Inflammatory macrophage treated with lipopolysaccharide for 1 hour (primary cell): ENCODE results near the gene AFG1L.
A peak's percentile ranks its signal among the peaks of the same experiment; 100 is the strongest.
"Not testable (repeated sequence)": the region's sequence is repeated elsewhere in the genome, so short reads cannot be mapped to it uniquely, and the experiment has no call there.

Experiments
- DNase-seq, 2 donors: peaks; one replicate each; pipeline ENCODE4 v3.0.0-alpha.2; 2020 to 2022

AFG1L gene

DNA sequence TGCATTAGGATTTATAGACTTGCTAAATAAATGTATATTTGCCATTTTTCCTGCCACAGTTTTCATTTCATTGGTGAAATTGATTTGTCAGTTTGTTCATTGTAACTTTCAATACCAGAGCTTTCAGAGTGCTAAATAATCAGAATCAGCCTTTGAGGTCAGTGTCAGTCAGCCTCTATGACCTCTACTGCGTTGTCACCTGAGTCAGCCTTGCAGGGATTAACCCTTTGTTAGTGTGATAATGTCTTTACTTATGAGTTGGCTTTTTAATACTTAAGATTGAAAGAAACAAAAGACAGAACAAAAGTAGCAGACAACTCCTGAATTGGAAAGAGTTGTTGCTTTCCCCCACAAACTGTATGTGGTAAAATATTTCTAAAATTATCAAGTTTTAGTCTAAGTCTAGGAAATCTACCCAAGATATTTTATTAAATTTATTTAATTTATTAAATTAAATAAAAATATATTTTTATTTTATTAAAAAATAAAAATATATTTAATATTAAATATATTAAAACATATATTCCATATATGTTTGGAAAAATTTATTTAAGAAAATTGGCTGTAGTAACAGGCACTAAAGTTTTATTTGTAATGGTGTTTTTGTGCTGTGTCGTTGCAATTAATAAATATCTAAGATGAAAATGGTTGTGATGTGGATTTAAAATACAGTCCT is 125.2 kb downstream of the AFG1L start:
- no peak for DNase-seq

GRCh38 chr6:108421366-108421765 is 126.5 kb downstream of the AFG1L start:
- no peak for DNase-seq

DNA sequence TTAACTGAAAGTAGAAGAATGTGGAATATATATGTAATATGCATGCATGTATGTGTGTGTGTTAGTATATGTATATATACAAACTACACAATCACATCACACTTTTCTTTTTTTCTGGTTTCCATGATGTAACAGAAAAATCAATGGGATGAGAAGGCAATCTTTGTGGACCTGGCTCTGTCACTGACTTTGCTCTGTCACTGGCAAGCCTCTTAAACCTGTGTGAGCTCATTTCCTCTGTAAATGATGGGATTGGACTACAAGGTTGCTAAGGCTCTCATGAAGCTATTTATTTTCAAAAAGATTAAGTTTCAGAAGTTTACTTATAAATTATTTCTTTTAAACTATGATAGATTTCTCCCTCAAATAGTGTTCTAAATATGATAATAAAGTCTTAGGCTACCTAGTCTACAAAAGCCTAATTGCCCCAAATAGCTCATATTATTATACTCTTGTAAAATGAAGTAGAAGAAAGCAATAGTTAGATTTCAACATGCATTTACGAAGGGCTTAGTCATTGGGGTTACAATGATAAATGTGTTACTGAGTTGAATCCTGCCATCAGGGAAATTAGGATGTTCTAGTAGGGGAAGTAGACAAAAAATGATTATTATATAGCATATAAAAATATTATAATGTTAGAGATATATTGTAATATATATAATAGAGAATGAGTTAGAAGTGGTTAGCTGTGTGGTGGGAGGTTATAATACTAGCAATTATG is 129.3 kb downstream of the AFG1L start:
- DNase-seq: peak in 1 of 2 donors; percentile 7

- no peak for DNase-seq
Observed at GRCh38 chr6:108425428-108425827, 130.6 kb downstream of the AFG1L start.

DNA sequence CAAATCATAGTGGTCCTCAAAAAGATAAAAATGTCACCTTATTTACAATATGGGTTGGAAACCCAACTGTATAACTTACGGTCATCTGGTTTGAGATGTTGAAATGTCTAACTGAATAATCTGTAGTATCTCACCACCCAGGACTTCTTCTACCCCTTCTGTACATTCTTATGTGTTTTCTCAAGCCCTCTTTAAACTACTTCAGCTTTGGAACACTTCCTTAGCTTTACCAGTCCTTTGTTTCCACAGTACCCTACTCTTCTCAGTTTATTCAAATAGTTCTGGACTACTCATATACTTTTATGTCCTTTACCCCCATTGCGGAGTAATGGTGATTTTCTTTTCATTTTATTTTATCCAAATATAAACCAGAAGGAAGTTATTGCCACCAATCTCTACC is 137.3 kb downstream of the AFG1L start:
- no peak for DNase-seq

- no peak for DNase-seq
Observed at GRCh38 chr6:108432792-108433191, 137.9 kb downstream of the AFG1L start.

- no peak for DNase-seq
Observed at GRCh38 chr6:108434222-108434621, 139.4 kb downstream of the AFG1L start.

GRCh38 chr6:108435391-108435790 is 140.5 kb downstream of the AFG1L start:
- DNase-seq: no peak

DNA sequence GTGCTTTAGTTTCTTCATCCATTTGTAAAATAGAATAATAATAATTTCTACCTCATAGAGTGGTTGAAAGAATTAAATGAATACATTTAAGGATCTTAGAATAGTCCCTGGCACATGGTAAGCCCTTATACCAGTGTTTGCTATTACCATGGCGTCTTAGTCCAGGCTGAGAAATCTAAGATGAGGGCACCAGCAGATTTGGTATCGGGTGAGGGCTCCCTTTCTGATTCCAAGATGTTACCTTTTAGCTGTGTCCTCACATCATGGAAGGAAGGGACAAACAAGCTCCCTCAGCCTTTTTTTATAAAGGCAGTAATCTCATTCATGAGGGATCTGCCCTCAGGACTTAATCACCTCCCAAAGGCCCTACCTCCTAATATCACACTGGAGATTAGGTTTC is 141.9 kb downstream of the AFG1L start:
- DNase-seq: no peak

DNA sequence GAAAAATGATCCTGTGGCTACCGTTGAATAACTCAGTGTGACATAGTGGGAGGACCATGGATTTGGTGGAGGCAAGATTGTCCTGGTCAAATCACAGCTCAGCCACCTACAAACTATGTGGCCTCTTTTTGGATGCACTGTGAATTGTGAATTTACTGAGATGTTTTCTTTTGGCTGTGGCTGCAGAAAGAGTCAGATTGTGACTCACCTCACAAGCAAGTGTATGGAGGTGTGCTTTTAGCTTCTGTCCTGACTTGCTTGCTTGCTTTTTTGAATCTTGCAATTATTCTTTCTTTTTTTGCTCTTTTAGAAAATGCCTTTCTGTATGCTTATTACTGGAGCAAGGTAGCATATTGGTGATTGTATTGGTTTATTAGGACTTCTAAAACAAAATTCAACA is 143.0 kb downstream of the AFG1L start:
- DNase-seq: no peak

- DNase-seq: peak; percentile 7 to 39
Observed at GRCh38 chr6:108438918-108439317, 144.1 kb downstream of the AFG1L start.

GRCh38 chr6:108441141-108441540 is 146.3 kb downstream of the AFG1L start:
- DNase-seq: no peak

DNA sequence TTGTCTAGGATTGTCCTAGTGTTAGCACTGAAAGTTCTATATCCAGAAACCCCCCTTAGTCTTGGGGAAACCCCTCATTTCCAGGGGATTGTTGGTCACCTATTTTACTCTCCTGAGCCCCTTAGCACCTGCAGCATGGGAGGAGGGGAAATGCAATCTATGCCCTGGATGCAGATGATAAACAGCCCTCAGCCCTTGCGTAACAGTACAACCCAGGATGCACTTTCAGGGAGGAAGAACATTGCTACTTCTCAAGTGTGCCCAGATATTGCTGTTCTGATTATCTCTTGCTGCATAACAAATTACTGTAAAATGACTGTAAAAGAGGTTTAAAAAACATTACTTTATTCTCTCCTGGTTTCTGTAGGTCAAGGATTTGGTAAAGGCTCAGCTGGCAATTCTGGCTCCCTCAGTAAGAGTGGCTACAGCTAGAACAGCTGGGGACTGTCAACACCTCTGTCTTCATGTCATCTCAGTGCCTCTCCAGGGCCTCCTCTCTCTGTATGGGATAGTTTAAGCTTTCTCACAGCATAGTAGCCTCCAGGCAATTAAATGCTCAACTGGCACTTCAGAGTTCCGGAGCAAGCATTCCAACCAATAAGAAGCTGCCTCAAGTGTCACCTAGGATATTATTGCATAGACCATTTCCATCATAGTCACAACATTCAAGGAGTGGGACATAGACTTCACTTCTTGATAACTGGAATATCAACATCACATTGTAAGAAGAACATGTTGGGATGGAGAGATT is 148.1 kb downstream of the AFG1L start:
- no peak for DNase-seq

DNA sequence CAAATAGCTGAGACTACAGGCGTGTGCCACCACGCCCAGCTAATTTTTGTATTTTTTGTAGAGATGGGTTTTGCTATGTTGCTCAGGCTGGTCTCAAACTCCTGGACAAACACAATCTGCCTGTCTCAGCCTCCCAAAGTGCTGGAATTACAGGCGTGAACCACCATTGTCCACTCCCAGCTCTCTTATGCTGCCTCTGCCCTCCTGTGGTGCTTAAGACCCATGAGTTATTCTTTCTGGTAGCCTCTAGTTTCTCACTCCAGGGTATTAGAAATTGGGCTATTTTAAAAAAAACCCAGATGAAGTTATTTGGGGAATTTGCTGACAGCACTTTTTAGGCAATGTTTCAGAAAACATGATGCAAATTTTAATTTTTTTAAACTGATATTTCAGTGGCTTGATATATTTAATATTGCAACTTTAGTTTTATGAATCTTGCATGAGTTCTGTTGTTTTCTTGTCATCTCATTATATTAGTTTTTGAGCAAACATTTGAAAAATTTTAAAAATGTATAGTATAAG is 151.8 kb downstream of the AFG1L start:
- DNase-seq: peak in 1 of 2 donors; percentile 9

DNA sequence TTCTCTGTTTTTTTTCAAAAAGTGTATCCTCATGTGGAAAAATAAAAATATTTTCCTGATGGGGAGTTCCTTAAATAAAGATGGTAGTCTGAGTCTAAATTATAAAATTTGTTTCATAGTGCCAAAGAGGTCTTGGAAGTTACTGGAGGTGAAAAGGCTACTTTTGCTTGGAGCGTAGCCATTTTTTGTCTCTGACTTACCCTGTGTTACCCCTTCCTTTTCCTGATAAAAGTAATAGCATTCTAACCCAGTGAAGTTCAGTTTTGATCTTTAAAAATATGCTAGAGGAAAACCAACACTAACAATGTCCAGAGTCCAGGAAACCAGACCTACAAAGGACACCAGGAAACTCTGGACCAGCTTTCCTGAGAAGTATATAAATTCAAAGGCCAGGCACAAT is 153.6 kb downstream of the AFG1L start:
- no peak for DNase-seq

GRCh38 chr6:108449717-108450116 is 154.9 kb downstream of the AFG1L start:
- not testable (repeated sequence) for DNase-seq

GRCh38 chr6:108451816-108452215 is 157.0 kb downstream of the AFG1L start:
- DNase-seq: no peak

DNA sequence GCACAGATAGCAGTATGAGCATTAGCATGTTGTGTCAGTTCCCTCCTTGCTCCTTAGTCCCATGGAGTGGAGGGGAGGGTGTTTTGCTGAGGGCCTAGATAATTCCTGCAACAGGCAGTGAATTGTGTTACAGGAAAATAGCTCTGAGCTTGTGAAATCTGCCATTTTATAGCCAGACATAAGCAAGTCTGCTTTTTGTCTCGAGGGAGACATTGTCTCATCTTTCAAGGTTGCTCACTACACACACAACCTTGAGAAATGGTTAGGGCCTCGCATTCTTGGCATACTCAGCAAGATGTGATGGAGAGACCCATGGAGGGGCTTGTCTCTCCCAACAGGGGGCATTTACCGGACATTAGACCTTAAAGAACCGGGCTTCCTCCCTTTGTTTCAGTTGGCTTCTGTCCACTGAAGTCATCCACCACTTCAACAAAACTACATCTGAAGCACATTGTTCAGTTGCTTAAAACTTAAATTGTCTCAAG is 157.9 kb downstream of the AFG1L start:
- DNase-seq: no peak

DNA sequence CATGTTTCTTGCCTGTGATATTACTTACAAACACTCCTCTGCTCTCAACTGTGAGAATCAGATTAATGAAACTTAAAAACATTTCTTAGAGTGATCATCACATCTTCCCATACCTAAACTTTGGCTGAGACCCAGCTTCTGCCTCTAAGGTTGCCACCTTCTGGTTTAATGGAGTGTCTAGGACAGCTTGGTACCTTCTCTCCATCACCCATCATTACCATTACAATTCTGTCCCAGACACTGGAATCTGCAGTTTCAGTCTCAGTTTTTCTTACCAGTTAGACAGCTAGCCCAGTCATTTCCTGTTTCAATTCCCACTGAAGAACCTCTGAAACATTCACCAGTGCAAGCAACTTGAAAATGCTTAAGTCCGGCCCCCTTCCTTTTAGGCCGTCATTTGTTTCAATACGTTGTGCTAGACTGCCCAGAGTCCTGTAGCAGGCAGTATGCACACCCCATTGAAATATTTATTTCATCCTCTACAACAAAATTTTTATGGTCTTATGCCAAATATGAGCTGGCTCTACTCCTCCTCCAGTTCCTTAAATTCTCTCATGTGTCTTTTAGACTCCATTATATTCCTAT is 158.8 kb downstream of the AFG1L start:
- peak; percentile 21 to 31 for DNase-seq

DNA sequence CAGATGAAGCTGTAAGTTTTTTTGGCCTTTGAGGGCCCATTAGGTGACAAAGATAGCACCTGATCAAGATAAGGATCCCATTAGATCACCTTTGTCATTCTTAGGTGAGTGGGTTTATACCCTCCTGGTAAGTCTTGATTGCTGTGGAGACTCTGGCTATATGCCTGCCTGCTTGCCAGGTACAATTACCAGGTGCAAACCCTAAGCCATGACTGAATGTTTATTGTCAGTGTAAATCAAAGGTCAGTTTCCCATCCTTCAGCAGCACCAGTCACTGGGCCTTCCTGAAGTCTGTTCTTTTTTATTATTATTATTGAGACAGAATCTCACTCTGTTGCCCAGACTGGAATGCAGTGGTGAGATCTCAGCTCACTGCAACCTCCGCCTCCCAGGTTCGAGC is 159.5 kb downstream of the AFG1L start:
- no peak for DNase-seq

DNA sequence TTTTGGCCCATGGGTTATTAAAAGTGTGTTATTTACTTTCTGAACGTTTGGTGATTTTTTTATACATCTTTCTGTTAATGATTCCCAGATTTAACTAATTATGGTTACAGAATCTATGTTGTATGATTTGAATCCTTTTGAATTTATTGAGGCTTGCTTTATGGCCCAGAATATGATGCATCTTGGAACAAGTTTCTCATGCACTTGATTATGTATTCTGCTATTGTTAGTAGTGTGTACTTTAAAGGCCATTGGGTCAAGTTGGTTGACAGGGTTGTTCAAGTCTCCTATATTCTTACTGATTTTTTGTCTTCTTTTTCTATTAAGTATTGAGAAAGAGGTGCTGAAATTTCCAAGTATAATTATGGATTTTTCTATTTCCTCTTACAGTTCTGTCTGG is 160.8 kb downstream of the AFG1L start:
- DNase-seq: no peak

DNA sequence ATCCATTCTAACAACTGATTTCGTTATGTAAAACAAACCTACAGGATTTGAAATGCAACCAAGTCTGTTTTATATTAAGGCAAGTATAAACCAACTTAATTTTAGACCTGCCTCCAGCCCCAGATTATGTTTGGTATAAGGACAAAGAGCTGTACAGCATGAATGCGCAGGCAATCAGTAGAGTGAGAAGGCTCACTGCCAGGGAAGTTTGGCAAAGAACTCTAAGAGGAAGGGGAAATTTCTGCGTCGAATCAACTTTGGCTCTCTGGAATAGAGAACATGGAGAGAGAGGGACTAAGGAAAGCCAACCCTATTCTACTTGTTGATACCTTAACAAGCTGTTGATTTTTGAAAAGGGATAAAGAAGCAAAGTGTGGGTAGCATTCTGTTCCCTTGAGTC is 168.9 kb downstream of the AFG1L start:
- no peak for DNase-seq

- no peak for DNase-seq
Observed at GRCh38 chr6:108464418-108465097, 169.7 kb downstream of the AFG1L start.
